NCI-H1436 (cell line): ENCODE results near the gene PHF20.
"Not testable (repeated sequence)": the region's sequence is repeated elsewhere in the genome, so short reads cannot be mapped to it uniquely, and the experiment has no call there.

Experiments
- DNase-seq: peaks from one replicate; lab custom pipeline; 2025; lab: John Stamatoyannopoulos, UW

PHF20 gene

DNA sequence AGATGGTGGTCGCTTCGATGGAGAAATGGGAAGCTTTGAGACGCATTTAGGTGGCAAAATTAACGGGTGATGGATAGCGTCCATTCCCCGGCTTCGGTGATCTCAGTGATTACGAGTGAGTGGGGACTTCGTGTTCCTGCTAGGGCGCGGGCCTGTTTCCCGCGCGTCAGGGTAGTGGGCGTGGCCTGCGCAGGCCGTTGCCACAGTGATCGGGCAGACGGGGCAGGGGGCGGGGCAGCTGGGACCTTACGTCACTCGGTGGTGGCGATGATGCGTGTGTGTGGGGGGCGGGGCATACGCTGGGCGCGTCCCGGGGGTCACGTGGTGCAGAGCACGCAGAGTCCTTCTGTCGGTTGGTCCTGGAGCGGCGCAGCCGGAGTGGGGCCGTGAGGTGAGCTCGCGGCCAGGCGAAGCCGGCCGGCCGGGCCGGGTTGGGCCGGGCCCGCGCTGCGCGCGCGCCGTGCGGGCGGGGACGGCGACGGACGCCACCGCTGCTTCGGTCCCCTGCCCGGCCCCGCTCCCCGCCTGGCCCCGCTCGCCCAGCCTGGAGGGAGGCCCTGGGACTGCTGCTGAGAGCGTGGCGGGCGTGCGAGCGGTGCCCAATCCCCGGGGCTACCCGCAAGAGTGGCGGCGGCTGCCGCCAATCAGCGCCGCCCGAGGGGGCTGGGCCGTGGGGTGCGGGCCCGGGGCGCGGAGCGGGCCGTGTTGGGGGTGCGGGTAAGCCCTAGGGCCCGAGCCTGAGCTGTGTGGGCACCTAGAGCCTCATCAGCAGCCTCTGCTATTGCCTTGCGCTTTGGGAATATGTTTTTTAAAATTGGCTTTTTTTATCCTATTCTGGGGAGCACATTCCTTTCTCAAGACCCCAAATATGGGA lies at the start of gene PHF20:
PHF20 (plus strand) TSS at position 327 of the 874 bp plus-strand sequence. CDS start 29,508 bp downstream, outside the sequence.
- peak; percentile 97 for DNase-seq

DNA sequence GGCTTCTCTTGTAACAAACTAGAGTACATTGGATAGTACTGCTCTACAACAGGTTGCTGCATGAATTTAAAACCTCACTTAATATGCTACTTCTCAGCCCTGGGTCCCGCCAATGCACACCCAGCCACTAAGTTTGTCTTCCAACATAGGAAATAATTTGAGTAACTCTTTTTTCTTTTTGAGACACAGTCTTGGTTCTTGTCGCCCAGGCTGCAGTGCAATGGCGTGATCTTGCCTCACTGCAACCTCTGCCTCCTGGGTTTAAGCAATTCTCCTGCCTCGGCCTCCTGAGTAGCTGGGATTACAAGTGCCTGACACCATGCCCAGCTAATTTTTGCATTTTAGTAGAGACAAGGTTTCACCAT lies 48.6 kb upstream of the PHF20 start:
- not testable (repeated sequence) for DNase-seq

GRCh38 chr20:35723652-35724320 lies 48.0 kb upstream of the PHF20 start:
- not testable (repeated sequence) for DNase-seq

DNA sequence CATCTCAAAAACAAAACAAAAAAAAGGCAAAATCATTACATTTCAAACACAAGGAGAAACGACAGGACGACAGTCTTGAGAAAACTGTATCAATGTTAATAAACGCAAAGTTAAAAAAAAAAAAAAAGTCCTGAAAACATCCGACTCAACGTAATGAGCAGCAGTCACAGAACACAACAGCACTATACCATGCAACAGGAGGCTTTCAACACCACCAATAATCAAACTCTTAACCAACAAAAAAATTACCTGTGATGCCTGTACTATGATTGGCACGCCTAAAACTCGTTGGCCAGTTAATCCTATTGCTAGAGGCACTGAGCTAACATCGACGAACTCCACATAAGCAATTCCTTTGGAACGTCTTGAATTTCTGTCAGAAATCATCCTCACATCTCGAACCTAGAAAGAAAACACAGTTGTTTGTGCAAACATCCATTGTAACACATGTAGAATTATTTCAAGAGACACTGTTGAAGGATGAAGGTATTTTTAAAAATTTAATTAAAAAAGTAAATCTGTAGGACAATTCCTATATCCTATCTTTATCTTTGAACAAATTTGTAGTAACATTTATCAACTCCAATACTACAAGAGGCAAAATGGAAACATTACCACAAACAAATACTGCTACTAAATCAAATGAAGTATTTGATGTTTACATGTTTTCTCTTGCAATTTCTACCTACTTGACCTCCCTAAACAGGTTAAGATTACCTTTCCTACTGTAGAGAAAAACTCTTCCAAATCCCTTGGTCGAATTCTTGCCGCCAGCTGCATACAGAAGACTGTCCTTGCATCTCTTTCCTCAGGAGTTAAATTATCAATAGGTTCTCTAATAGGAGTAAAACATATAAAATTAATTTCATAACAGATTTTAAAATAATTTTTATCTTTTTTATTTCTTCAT lies 47.2 kb upstream of the PHF20 start:
- no peak for DNase-seq

- no peak for DNase-seq
These were observed 44.7 kb upstream of the PHF20 start for GRCh38 chr20:35726842-35727711.

DNA sequence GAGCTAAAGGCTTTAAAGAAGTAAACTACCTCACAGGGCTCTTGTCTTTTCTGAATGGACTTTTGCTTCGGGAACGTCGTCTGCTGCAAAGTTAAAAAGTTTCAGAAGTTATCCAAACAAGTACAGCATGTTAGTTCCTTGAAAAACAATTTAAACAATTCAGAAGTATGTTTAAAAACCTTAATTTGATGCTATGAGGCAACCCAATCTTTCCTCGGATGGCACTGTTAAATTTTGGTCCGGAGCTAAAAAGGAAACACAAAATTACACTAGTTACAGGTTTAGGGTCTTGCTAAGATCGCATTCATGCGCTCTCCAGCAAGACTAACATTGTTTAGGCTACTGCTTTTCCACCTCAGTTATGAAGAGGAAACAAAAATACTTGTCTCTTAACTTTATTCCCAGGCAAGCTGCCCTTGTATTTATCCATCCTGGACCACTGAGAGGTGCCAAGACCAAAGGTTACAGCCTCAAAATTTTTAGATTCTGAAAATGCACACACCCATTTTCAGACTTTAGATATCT lies 42.5 kb upstream of the PHF20 start:
- no peak for DNase-seq

- no peak for DNase-seq
These were observed 41.8 kb upstream of the PHF20 start for GRCh38 chr20:35729836-35730582.

DNA sequence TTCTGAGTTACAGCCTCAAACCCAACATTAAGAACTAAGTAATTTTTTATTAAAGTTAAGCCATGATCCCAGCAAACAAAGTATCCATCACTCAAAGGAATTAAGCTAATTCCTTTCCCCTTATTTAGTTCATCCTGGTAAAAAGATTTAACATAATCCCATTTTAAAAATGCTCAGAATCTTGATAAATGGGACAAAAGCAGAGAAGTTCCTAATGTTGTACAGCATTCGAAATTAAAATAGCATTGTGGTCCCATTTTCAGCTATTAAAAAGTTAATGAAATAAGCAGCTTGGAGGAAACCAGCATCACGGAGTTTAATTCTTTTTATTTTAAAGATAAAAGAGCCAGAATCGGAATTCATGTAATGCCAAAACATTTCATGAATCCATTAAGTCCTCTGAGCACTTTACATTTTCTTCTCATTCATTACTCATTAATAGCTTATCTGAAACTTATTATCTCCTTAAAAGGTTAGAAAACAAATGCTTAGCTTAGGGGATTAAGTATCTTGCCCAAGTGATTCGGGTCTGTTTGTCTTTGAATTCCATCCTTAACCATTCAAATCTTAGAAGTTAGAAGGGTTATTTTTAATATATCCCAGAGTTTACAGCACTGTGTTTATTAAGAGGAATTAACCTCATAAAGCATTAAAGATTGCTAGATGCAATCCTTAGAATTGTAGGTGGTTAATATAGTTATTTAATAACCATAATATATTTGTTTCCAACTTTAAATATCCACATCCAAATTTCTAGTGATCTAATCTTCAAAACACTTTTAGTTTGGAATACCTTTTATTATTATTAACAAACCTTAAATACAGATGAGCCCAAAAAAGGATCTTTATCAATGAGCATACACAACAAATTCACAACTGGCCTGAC lies 41.0 kb upstream of the PHF20 start:
- DNase-seq, result no peak

DNA sequence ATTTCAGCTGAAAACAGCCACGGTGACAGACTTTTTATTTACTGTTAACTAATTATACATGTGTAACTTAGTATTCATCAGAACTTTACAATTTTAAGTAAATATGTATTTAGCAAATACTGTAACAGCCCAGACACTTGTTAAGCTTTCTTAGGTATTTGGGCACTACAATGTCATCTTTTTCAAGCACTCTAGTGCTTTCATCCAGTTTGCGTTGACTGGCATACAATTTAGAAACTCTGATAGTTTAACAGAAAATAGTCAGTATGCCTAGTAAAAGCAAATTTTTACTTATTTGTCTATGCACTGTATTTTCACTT lies 40.4 kb upstream of the PHF20 start:
- no peak for DNase-seq

DNA sequence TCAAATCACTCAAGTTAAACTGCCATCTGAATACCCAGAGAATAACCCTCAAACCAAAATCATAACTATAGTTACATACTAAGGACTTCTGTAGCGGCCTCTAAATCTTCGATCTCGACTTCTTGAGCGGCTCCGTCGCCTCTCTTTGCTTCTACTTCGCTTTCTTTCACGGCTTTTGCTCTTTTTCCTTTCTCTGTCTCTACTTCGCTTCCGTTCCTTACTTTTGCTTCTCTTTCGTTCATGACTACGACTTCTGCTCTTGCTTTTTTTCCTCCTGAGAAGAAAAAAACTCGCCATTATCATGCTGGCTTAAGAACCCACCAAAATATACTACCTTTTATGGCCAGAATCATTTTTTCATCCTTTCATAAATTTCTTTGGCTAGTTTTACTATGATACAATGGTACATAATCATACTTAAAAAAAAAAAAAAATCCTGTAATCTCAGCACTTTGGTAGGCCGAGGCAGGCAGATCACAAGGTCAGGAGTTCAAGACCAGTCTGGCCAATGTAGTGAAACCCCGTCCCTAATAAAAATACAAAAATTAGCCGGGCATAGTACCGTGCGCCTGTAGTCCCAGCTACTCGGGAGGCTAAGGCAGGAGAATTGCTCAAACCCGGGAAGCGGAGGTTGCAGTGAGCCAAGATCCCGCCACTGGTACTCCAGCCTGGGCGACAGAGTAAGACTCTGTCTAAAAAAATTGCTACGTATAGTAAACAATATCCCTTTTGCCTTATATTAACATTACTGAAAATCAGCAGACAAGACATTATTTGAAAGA lies 39.8 kb upstream of the PHF20 start:
- DNase-seq, result no peak

GRCh38 chr20:35732644-35732982 lies 39.2 kb upstream of the PHF20 start:
- no peak for DNase-seq

DNA sequence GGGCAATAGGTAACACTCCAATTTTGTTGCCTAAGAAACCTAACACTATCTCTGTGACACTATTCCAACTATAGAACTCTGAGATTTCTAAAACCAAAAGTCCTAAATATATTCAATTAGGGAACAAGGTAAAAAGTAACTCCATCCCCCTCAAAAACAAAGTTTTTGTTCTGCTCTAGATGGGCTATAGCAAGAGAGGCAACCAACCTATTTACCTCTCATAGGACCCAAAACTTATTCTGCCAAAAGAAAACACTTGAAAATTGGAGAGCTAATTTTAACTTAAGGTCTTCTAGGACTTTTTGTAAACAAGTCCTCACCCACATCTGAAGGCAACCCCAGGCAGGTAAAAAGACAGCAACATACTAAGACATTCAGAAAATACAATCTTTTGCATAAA lies 37.4 kb upstream of the PHF20 start:
- no peak for DNase-seq

GRCh38 chr20:35734777-35735649 lies 36.8 kb upstream of the PHF20 start:
- DNase-seq, result no peak

DNA sequence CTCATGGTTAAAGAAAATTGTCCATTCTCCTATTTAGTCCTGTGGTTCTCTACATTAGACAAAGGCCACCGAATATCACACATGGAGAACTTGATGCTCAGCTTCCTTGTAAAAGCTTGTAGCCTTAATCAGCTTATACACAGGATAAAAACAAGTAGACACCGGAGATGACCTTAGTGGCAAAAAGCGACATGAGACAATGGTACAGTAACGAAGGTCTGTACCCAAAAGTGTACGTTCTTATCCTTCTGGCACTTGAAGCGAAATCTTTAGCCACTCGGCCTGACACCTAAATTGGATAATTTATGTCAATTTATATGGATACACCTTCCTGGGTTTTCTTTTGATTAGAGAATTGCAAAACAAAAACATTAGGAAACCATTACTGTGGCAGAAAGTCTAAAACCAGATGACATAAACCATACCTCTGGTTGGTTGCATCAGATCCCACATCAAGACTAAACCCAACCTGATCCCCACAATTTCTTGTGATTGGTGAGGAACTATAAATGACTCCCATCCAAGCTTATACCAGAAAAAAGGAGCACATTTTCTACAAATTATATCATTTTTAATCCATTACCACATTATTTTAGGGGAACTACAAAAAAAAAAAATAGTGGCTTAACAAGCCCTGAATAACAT lies 35.9 kb upstream of the PHF20 start:
- DNase-seq, result no peak

DNA sequence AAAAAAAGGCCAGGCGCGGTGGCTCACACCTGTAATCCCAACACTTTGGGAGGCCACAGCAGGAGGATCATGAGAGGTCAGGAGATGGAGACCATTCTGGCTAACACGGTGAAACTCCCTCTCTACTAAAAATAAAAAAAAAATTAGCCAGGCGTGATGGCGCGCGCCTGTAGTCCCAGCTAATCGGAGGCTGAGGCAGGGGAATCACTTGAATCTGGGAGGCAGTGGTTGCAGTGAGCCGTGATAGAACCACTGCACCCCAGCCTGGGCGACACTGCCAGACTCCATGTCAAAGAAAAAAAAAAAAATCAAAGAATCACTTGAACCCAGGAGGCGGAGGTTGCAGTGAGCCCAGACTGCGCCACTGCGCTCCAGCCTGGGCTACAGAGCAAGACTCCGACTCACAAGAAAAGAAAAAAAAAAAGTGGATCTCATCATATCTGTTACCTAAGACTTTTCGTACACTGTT lies 33.9 kb upstream of the PHF20 start:
- DNase-seq, result no peak

DNA sequence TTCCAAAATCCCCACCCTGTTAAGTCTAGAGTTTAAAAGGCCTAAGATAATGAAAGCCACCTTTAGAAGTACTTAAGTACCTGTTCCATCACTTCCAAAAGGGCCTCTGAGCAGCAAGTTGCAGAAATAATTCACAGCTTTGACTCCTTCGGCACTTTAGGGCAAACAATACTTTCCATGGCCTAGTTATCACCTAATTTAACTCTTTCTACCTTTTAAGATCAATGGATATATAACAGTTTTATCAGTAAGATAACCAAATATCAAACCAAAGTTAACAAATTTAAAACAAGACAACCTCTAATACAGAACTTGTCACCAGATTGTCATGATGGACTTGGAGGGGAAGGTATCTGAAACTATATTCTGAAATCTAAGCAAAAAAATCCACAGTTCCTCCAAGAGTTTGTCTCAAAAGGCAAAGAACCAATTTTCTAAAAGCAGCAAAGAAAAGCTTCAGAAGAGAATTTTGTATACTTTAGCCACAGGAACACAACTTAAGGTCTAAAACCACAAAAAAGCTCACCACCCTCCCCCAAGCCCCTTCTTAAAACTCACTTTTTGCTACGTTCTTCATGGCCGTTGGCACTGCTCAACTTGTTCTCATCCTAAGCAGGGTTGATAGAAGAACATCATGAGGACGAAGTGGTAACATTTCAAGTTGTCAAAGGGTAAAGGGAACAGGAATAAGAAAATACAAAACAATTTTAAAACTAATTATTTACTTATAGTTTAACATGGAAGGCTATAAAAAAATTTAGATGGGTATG lies 33.2 kb upstream of the PHF20 start:
- no peak for DNase-seq
